Glutamatergic neuron (in vitro differentiated cells): ENCODE measurements around the gene COL4A1. TPM values are rescaled to one million over a fixed set of nuclear protein-coding genes. Genes with fewer than 3 reads are reported as not detected.

Source experiments
- DNase-seq: peaks from one replicate; pipeline ENCODE4 v3.0.0; 2022
- H3K27ac Mint-ChIP-seq: one replicate; pipeline ENCODE4 v1.8.0; 2020; ENCODE audit warnings: mild to moderate bottlenecking, mixed read lengths, inconsistent platforms; ENCODE audit not compliant: unreplicated experiment
- H3K27me3 Mint-ChIP-seq: one replicate; pipeline ENCODE4 v1.8.0; 2020; ENCODE audit warnings: mild to moderate bottlenecking, moderate library complexity, mixed read lengths, inconsistent platforms; ENCODE audit not compliant: unreplicated experiment
- H3K36me3 Mint-ChIP-seq: one replicate; pipeline ENCODE4 v1.8.0; 2020; ENCODE audit warnings: mild to moderate bottlenecking, mixed read lengths, inconsistent platforms; ENCODE audit not compliant: unreplicated experiment
- H3K4me1 Mint-ChIP-seq: one replicate; pipeline ENCODE4 v1.8.0; 2020; ENCODE audit warnings: mild to moderate bottlenecking, low read depth, mixed read lengths, inconsistent platforms; ENCODE audit not compliant: unreplicated experiment
- H3K4me3 Mint-ChIP-seq: one replicate; pipeline ENCODE4 v1.8.0; 2020; ENCODE audit warnings: mild to moderate bottlenecking, mixed read lengths, inconsistent platforms; ENCODE audit not compliant: unreplicated experiment
- H3K9me3 Mint-ChIP-seq: one replicate; pipeline ENCODE4 v1.8.0; 2020; ENCODE audit warnings: mild to moderate bottlenecking, moderate library complexity, mixed read lengths, inconsistent platforms; ENCODE audit not compliant: unreplicated experiment
- CTCF ChIP-seq: fragments of 200-600 bp; sonication (generic); IDR thresholded peaks from one replicate; pipeline ENCODE4 v1.5.0; 2021; ENCODE audit not compliant: partially characterized antibody, unreplicated experiment
- total RNA-seq: library from RNA; stranded (reverse); fragmentation: NEBNext Ultra II Directional; extraction: Animal tissue kit (Norgen Biotek cat#: 25700); gene quantifications from one replicate; pipeline ENCODE4 v1.2.1, GENCODE V29; 2021; ENCODE audit not compliant: unreplicated experiment

Gene COL4A1
- total RNA-seq, 1 donor from 2014 or later, result 14.6 TPM

GRCh38 chr13:110261166-110262081 lies 45.5 kb downstream of the COL4A1 start:
- Mint-ChIP-seq H3K27me3 (no peaks in the 10 kb centered on the region), H3K27ac (no peak overlapping the region), H3K9me3 (peaks cover 2% of the 10 kb centered on the region), H3K36me3 (no peaks in the 10 kb centered on the region), H3K4me1 (peaks cover 21% of the 10 kb centered on the region), H3K4me3 (no peak overlapping the region)
- no peak for TF ChIP-seq CTCF
- DNase-seq, result no peak

- Mint-ChIP-seq H3K4me3 (no peak overlapping the region), H3K4me1 (peaks cover 13% of the 10 kb centered on the region), H3K9me3 (peaks cover 2% of the 10 kb centered on the region), H3K27ac (no peak overlapping the region), H3K27me3 (peaks cover 4% of the 10 kb centered on the region), H3K36me3 (no peaks in the 10 kb centered on the region)
- TF ChIP-seq CTCF, result no peak
- no peak for DNase-seq
These were observed 47.3 kb downstream of the COL4A1 start for GRCh38 chr13:110259651-110260050.

- H3K4me3 Mint-ChIP-seq, result no peak overlapping the region
- peaks cover 11% of the 10 kb centered on the region for H3K4me1 Mint-ChIP-seq
- no peak for DNase-seq
- TF ChIP-seq CTCF, result no peak
- H3K27me3 Mint-ChIP-seq, result peaks cover 4% of the 10 kb centered on the region
- peaks cover 2% of the 10 kb centered on the region for H3K9me3 Mint-ChIP-seq
- H3K27ac Mint-ChIP-seq, result no peak overlapping the region
- H3K36me3 Mint-ChIP-seq, result no peaks in the 10 kb centered on the region
These were observed 47.9 kb downstream of the COL4A1 start for GRCh38 chr13:110258876-110259631.

GRCh38 chr13:110257408-110257807 lies 49.5 kb downstream of the COL4A1 start:
- no peaks in the 10 kb centered on the region for H3K36me3 Mint-ChIP-seq
- no peaks in the 10 kb centered on the region for H3K9me3 Mint-ChIP-seq
- no peak for TF ChIP-seq CTCF
- H3K27me3 Mint-ChIP-seq, result peaks cover 4% of the 10 kb centered on the region
- H3K27ac Mint-ChIP-seq, result no peak overlapping the region
- no peak for DNase-seq
- no peak overlapping the region for H3K4me3 Mint-ChIP-seq
- peaks cover 2% of the 10 kb centered on the region for H3K4me1 Mint-ChIP-seq
